Lung (tissue), 16 donors: Measurements from ENCODE around the gene MMS19. TPM values are rescaled to one million over a fixed set of nuclear protein-coding genes. Genes with fewer than 3 reads are reported as not detected.

Source experiments
- ATAC-seq: fragments of 200-7000 bp; cut with Tn5 transposase; one replicate; pipeline ENCODE4 v1.9.1; 2020; ENCODE audit warnings: moderate number of reproducible peaks; ENCODE audit not compliant: insufficient read depth, low FRiP score
- DNase-seq, 3 donors: peaks; one replicate each; pipeline ENCODE4 v3.0.0-alpha.2; 2013 to 2017
- H3K27ac ChIP-seq, 2 donors: one replicate each; pipeline ENCODE4 v1.5.1; 2013; ENCODE audit warnings: mild to moderate bottlenecking in 2 of 2, moderate library complexity in 2 of 2, control low read depth in 1 of 2, inconsistent platforms in 1 of 2, low read depth in 1 of 2, low read length in 1 of 2
- H3K27me3 ChIP-seq, 3 donors: one replicate each; pipeline ENCODE4 v1.5.1; 2013; ENCODE audit warnings: low read length in 2 of 3; ENCODE audit not compliant: control insufficient read depth in 3 of 3, insufficient read depth in 3 of 3
- H3K36me3 ChIP-seq, 4 donors: one replicate each; pipeline ENCODE4 v1.5.1; 2013; ENCODE audit warnings: low read length in 4 of 4, mild to moderate bottlenecking in 1 of 4, moderate library complexity in 1 of 4; ENCODE audit not compliant: control insufficient read depth in 4 of 4, insufficient read depth in 4 of 4
- H3K4me1 ChIP-seq, 5 donors: one replicate each; pipeline ENCODE4 v1.5.1; 2013; ENCODE audit warnings: low read length in 5 of 5, mild to moderate bottlenecking in 2 of 5, moderate library complexity in 1 of 5; ENCODE audit not compliant: control insufficient read depth in 5 of 5, insufficient read depth in 5 of 5
- H3K4me3 ChIP-seq: one replicate; pipeline ENCODE4 v1.5.1; 2013; ENCODE audit warnings: mild to moderate bottlenecking, control low read depth, moderate library complexity
- H3K9ac ChIP-seq, 2 donors: one replicate each; pipeline ENCODE4 v1.5.1; 2013; ENCODE audit warnings: low read length in 2 of 2, control low read depth in 1 of 2; ENCODE audit not compliant: insufficient read depth in 1 of 2
- H3K9me3 ChIP-seq, 4 donors: one replicate each; pipeline ENCODE4 v1.5.1; 2013; ENCODE audit warnings: low read length in 3 of 4, mild to moderate bottlenecking in 1 of 4, moderate library complexity in 1 of 4; ENCODE audit not compliant: control insufficient read depth in 4 of 4, insufficient read depth in 3 of 4
- CTCF ChIP-seq: IDR thresholded peaks from 2 replicates; pipeline ENCODE4 v1.5.1; 2012; ENCODE audit warnings: mild to moderate bottlenecking; ENCODE audit errors: control extremely low read depth, extremely low read depth
- WGBS, 2 donors: extraction: QIAGEN DNeasy Blood & Tissue Kit; methylation state at CpG; one replicate each; pipeline ENCODE4 v1.1.7; 2013; 5-methylcytosine and 5-hydroxymethylcytosine counted together
- long read RNA-seq, 5 donors: transcript quantifications; one replicate each; lab custom pipeline, GENCODE V29; 2026
- polyA plus RNA-seq, 2 donors: library from polyadenylated mRNA; stranded (reverse); fragments of 200-250 nt; gene quantifications; one replicate each; pipeline ENCODE4 v1.2.1, GENCODE V29; 2013
- total RNA-seq, 2 donors: library from RNA; depleted of rRNA in 1 of 2; stranded (reverse); fragments of >200 nt in 1 of 2; gene quantifications; one replicate each; pipeline ENCODE4 v1.2.1, GENCODE V29; 2014 to 2021
- donor health status: control.
- donor health status: control.
- donor health status: Bipolar disorder and iron deficiency.
- donor health status: healthy.
- donor health status: DM: yes; HTN: yes; CAD: no.

Gene MMS19
- 10 to 100 TPM; 68.8 to 74.5 TPM for total RNA-seq
- 10 to 100 TPM; 39.9 to 56.2 TPM for polyA plus RNA-seq
- long read RNA-seq, donor 1, partial matches to known transcripts, result 19 of 25 reads
- long read RNA-seq, donor 1, other reads (novel, unspliced or antisense), result 0 of 25 reads
- long read RNA-seq, donor 2, partial matches to known transcripts, result 0 of 8 reads
- long read RNA-seq, donor 2, other reads (novel, unspliced or antisense), result 0 of 8 reads
- long read RNA-seq, donor 3, partial matches to known transcripts, result 7 of 8 reads
- long read RNA-seq, donor 3, other reads (novel, unspliced or antisense), result 0 of 8 reads
- long read RNA-seq, donor 4, partial matches to known transcripts, result 5 of 11 reads
- long read RNA-seq, donor 4, other reads (novel, unspliced or antisense), result 0 of 11 reads
- long read RNA-seq, donor 5, partial matches to known transcripts, result 18 of 23 reads
- long read RNA-seq, donor 5, other reads (novel, unspliced or antisense), result 0 of 23 reads

- WGBS, 2 donors, result 1% methylated on average over 62 to 73 of the region's 73 CpGs
- H3K9me3 ChIP-seq, result no peaks in the 10 kb centered on the region
- H3K4me1 ChIP-seq, result peaks cover 12 to 23% (median 20%) of the 10 kb centered on the region in 5 donors
- peak within 1 kb of the TSS; percentile 93 for H3K4me3 ChIP-seq
- no peak for TF ChIP-seq CTCF
- peaks cover 0 to 3% (median 0%) of the 10 kb centered on the region in 4 donors for H3K36me3 ChIP-seq
- ATAC-seq (peak; percentile 91), DNase-seq (peak; percentile 99)
- peak within 1 kb of the TSS; percentile 96 to 98 for H3K27ac ChIP-seq
- no peaks in the 10 kb centered on the region for H3K27me3 ChIP-seq
- H3K9ac ChIP-seq, result peak within 1 kb of the TSS; percentile 37 to 88
Measured at GRCh38 chr10:97498076-97498840, at the start of gene MMS19. Gene MMS19, minus strand, starts transcription at chr10:97498422. Its CDS starts 38 bp downstream, at chr10:97498384.

- Histone ChIP-seq H3K27me3 (no peaks in the 10 kb centered on the region), H3K36me3 (no peaks in the 10 kb centered on the region), H3K4me3 (no peak overlapping the region), H3K27ac (no peak overlapping the region), H3K4me1 (peaks cover 0 to 15% (median 7%) of the 10 kb centered on the region in 5 donors), H3K9ac (no peak overlapping the region), H3K9me3 (no peaks in the 10 kb centered on the region)
- ATAC-seq (no peak), DNase-seq (no peak)
- WGBS, 2 donors, result 71 to 86% methylated on average over 4 of the region's 4 CpGs
- no peak for TF ChIP-seq CTCF
Measured at GRCh38 chr10:97547962-97548361, 49.7 kb upstream of the MMS19 start.

- TF ChIP-seq CTCF, result no peak
- 70 to 81% methylated on average over 4 of the region's 4 CpGs for WGBS, 2 donors
Measured at GRCh38 chr10:97547271-97547600, 49.0 kb upstream of the MMS19 start.

More at GRCh38 chr10:97547271-97547600, 49.0 kb upstream of the MMS19 start:
- no peak for DNase-seq
- H3K27ac ChIP-seq, result no peak overlapping the region
- no peaks in the 10 kb centered on the region for H3K9me3 ChIP-seq
- H3K36me3 ChIP-seq, result no peaks in the 10 kb centered on the region
- no peak overlapping the region for H3K9ac ChIP-seq
- no peak overlapping the region for H3K4me3 ChIP-seq
- no peak for ATAC-seq
- peaks cover 0 to 21% (median 11%) of the 10 kb centered on the region in 5 donors for H3K4me1 ChIP-seq
- H3K27me3 ChIP-seq, result no peaks in the 10 kb centered on the region
